ENCODE results near the gene JAK1.

JAK1 gene

DNA sequence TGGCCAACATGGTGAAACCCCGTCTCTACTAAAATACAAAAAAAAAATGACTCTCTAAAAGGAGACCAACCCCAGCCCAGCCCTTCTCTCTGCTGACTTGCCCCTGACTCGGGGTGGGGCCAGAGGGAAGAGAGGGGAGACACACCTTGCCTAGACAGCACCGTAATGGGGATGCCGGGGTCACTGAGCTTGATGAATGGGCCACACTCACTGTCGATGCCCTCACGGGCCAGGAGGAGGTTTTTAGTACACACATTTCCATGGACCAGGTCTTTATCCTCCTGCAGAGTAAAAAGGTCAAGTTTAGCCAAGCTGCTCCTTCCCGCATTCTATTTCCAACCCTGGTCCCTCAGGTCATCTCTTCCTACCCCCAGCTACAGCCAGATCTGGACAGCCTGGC lies 121.7 kb downstream of the JAK1 start:
- Histone ChIP-seq H4K20me1 (ENCODE audit: insufficient read depth, low read length, poor library complexity, severe bottlenecking) (no peaks in the 10 kb centered on the region), H3K9me2 (replicated peaks; ENCODE audit: low read depth, low read length) (no peaks in the 10 kb centered on the region), H3K36me3 (ENCODE audit: insufficient read depth, low read length) (peaks cover 86% of the 10 kb centered on the region; the same call in 1 of the 2 replicates), H3K4me1 (ENCODE audit: insufficient read depth, low read length, poor library complexity, severe bottlenecking) (no peaks in the 10 kb centered on the region), H3K4me2 (ENCODE audit: low read depth, low read length, poor library complexity, severe bottlenecking) (no peak overlapping the region), H3K79me2 (ENCODE audit: insufficient read depth, low read length) (no peaks in the 10 kb centered on the region), H3K27me3 (ENCODE audit: insufficient read depth, low read length, poor library complexity, severe bottlenecking) (no peaks in the 10 kb centered on the region), H3K9me3 (ENCODE audit: insufficient read depth, low read depth, low read length) (no peaks in the 10 kb centered on the region), H3K4me3 (ENCODE audit: low read length, poor library complexity, severe bottlenecking) (no peak overlapping the region), H3K9ac (ENCODE audit: low read depth, low read length, poor library complexity, severe bottlenecking) (no peak overlapping the region), H2AFZ (ENCODE audit: low read length) (no peak overlapping the region), H3F3A (ENCODE audit: low read depth) (no peaks in the 10 kb centered on the region)
- TF ChIP-seq, protein P1, sequence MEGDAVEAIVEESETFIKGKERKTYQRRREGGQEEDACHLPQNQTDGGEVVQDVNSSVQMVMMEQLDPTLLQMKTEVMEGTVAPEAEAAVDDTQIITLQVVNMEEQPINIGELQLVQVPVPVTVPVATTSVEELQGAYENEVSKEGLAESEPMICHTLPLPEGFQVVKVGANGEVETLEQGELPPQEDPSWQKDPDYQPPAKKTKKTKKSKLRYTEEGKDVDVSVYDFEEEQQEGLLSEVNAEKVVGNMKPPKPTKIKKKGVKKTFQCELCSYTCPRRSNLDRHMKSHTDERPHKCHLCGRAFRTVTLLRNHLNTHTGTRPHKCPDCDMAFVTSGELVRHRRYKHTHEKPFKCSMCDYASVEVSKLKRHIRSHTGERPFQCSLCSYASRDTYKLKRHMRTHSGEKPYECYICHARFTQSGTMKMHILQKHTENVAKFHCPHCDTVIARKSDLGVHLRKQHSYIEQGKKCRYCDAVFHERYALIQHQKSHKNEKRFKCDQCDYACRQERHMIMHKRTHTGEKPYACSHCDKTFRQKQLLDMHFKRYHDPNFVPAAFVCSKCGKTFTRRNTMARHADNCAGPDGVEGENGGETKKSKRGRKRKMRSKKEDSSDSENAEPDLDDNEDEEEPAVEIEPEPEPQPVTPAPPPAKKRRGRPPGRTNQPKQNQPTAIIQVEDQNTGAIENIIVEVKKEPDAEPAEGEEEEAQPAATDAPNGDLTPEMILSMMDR (conservative IDR thresholded peaks at IDR 0.05; ENCODE audit: low read length), result no peak
- no peak for TF ChIP-seq EZH2phosphoT487 (IDR thresholded peaks at IDR 0.05; ENCODE audit: borderline replicate concordance)

DNA sequence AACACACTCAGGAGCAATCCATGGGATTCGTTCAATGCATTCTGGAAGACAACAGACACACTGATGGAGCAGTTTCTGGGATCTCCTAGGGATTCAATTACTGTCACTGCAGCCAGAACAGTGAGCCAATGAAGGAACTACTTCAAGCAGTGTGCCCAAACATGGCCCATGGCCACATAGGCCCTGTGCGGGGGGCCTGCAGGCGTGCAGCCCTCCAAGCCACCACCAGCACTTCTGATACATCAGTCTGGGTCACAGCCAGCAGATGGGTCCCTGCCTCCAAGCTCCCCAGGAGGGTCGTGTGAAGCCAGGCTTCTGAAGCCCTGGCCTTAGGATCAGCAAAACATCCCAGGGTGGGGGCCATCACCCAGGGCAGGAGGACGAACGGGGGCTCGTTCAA lies 122.2 kb downstream of the JAK1 start:
- peaks cover 86% of the 10 kb centered on the region; the same call in 1 of the 2 replicates for H3K36me3 ChIP-seq (ENCODE audit: insufficient read depth, low read length)
- H3K9me3 ChIP-seq (ENCODE audit: insufficient read depth, low read depth, low read length), result no peaks in the 10 kb centered on the region
- no peaks in the 10 kb centered on the region for H3K4me1 ChIP-seq (ENCODE audit: insufficient read depth, low read length, poor library complexity, severe bottlenecking)
- H4K20me1 ChIP-seq (ENCODE audit: insufficient read depth, low read length, poor library complexity, severe bottlenecking), result no peaks in the 10 kb centered on the region
- no peak overlapping the region for H2AFZ ChIP-seq (ENCODE audit: low read length)
- no peak overlapping the region for H3K9ac ChIP-seq (ENCODE audit: low read depth, low read length, poor library complexity, severe bottlenecking)
- H3K4me2 ChIP-seq (ENCODE audit: low read depth, low read length, poor library complexity, severe bottlenecking), result no peak overlapping the region
- no peak overlapping the region for H3K4me3 ChIP-seq (ENCODE audit: low read length, poor library complexity, severe bottlenecking)
- H3F3A ChIP-seq (ENCODE audit: low read depth), result no peaks in the 10 kb centered on the region
- no peaks in the 10 kb centered on the region for H3K9me2 ChIP-seq (replicated peaks; ENCODE audit: low read depth, low read length)
- TF ChIP-seq, protein P1 (conservative IDR thresholded peaks at IDR 0.05; ENCODE audit: low read length), result no peak
- no peak for TF ChIP-seq EZH2phosphoT487 (IDR thresholded peaks at IDR 0.05; ENCODE audit: borderline replicate concordance)
- no peaks in the 10 kb centered on the region for H3K27me3 ChIP-seq (ENCODE audit: insufficient read depth, low read length, poor library complexity, severe bottlenecking)
- no peaks in the 10 kb centered on the region for H3K79me2 ChIP-seq (ENCODE audit: insufficient read depth, low read length)

DNA sequence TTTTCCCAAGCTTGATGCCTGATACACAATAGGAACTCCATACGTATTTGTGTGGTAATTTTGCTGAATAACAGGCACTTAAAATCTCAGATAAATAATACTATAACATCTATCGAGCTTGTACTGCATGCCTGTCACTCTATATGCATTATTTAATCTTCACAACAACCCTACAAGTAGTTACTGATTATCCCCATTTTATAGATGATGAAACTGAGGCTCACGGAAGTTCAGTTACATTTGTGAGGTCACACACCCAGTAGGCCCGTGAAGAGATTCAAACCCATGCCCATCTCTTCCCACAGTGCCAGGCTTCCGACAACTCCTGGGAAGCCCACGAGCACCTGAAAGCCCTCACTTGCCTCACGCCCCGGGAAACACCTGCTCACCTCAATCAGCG lies 122.7 kb downstream of the JAK1 start:
- no peaks in the 10 kb centered on the region for H3K79me2 ChIP-seq (ENCODE audit: insufficient read depth, low read length)
- no peak overlapping the region for H3K4me3 ChIP-seq (ENCODE audit: low read length, poor library complexity, severe bottlenecking)
- H3K9ac ChIP-seq (ENCODE audit: low read depth, low read length, poor library complexity, severe bottlenecking), result no peak overlapping the region
- no peaks in the 10 kb centered on the region for H3K9me2 ChIP-seq (replicated peaks; ENCODE audit: low read depth, low read length)
- TF ChIP-seq, protein P1 (conservative IDR thresholded peaks at IDR 0.05; ENCODE audit: low read length), result no peak
- no peak for TF ChIP-seq EZH2phosphoT487 (IDR thresholded peaks at IDR 0.05; ENCODE audit: borderline replicate concordance)
- peaks cover 82% of the 10 kb centered on the region; the same call in 1 of the 2 replicates for H3K36me3 ChIP-seq (ENCODE audit: insufficient read depth, low read length)
- H3K4me1 ChIP-seq (ENCODE audit: insufficient read depth, low read length, poor library complexity, severe bottlenecking), result no peaks in the 10 kb centered on the region
- no peaks in the 10 kb centered on the region for H3K9me3 ChIP-seq (ENCODE audit: insufficient read depth, low read depth, low read length)
- H4K20me1 ChIP-seq (ENCODE audit: insufficient read depth, low read length, poor library complexity, severe bottlenecking), result no peaks in the 10 kb centered on the region
- H2AFZ ChIP-seq (ENCODE audit: low read length), result no peak overlapping the region
- no peaks in the 10 kb centered on the region for H3F3A ChIP-seq (ENCODE audit: low read depth)
- H3K27me3 ChIP-seq (ENCODE audit: insufficient read depth, low read length, poor library complexity, severe bottlenecking), result no peaks in the 10 kb centered on the region
- H3K4me2 ChIP-seq (ENCODE audit: low read depth, low read length, poor library complexity, severe bottlenecking), result no peak overlapping the region

Data from Loucy (cell line).